C4-2B (cell line): ENCODE results near the gene ZNF592.

ENCODE experiments used
- H3K27ac ChIP-seq: fragments of 450-650 bp; 2 replicates; pipeline ENCODE4 v1.5.1; 2017
- CTCF ChIP-seq: fragments of 450-650 bp; conservative IDR thresholded peaks from 2 replicates; pipeline ENCODE4 v1.5.1; 2017; ENCODE audit warnings: mild to moderate bottlenecking
- ZFX ChIP-seq: fragments of 450-650 bp; IDR thresholded peaks from 2 replicates; pipeline ENCODE4 v1.6.1; 2017

The ZNF592 gene

DNA sequence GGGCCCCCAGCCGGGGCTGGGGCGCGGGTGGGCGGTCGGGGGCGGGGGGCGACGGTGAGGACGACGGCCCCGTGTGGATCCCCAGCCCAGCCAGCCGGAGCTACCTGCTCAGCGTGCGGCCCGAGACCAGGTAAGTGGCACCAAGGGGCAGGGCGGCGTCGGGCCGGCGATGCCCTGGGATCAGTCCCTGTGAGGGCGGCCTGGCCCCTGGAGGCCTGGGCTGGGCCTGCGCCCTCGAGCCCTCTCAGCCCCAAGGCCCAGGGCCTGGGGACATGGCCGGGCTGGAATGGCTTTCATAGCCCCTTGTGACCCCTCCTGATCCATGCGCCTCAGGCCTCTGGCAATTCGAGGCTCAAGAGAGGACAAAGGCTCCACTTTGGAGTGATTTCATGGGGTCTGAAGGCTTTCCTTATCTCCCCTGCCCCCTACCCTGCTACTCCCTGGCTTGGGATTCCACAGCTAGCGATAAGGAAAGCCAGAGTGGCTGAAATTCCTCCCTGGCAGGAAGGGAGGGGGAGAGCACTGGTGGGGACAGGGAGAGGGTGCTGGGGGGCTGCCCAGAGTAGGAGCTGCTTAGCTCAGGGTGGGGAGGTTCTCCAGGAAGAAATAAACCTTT is 69.2 kb downstream of the ZNF592 start:
- H3K27ac ChIP-seq, result peak overlapping the region; percentile 90
- no peak for TF ChIP-seq CTCF
- no peak for TF ChIP-seq ZFX

DNA sequence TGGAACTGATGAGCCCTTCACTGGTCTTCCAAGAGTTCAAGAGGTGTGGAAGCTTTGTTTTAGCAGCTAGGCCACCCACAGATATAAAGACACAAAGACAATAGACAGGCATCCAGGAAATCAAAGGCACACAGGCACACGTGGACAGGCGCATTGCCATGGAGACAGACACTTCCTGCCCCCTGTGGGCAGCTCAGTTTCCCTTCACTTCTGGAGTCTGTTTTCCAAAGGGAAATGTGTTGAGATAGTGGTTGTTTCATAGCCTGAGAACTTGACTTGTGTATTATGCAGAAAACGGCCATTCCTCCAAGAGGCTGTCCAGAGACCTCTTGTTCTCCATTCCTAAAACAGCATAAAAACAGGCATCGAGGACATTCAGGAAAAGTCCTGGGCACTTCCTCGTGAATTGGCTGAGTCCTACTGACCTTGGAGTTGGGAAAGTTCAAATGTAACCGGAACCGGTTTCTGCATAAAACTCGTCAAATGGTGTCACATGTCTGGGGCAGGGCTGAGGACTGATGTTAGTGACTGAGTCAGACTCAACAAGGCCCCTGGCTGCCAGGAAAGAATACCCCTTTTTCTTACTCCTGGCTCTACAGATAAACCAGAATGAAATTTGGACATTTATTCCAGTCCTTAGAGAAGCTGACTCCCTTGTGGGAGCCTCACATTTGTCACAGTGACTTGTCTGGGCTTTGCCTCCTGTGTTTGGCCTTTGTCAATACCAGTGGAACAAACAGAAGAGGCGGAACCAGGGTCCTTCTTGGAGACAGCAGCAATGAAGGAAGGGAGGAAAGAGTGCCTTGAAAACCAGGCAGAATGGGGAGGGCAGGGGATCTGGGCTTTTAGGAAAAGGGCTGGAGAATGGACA is 70.1 kb downstream of the ZNF592 start:
- TF ChIP-seq ZFX (0 out of 2 replicates have a peak, but pooled peaks have one; percentile 8), CTCF (no peak)
- H3K27ac ChIP-seq, result peak overlapping the region; percentile 90

GRCh38 chr15:84819291-84819768 is 70.9 kb downstream of the ZNF592 start:
- TF ChIP-seq ZFX (no peak), CTCF (no peak)
- peak overlapping the region; percentile 90 for H3K27ac ChIP-seq

GRCh38 chr15:84819791-84820190 is 71.4 kb downstream of the ZNF592 start:
- no peak for TF ChIP-seq ZFX
- no peak for TF ChIP-seq CTCF

GRCh38 chr15:84821501-84822021 is 73.2 kb downstream of the ZNF592 start:
- no peak overlapping the region for H3K27ac ChIP-seq

More at GRCh38 chr15:84819791-84820190, 71.4 kb downstream of the ZNF592 start:
- H3K27ac ChIP-seq, result peak overlapping the region; percentile 90

DNA sequence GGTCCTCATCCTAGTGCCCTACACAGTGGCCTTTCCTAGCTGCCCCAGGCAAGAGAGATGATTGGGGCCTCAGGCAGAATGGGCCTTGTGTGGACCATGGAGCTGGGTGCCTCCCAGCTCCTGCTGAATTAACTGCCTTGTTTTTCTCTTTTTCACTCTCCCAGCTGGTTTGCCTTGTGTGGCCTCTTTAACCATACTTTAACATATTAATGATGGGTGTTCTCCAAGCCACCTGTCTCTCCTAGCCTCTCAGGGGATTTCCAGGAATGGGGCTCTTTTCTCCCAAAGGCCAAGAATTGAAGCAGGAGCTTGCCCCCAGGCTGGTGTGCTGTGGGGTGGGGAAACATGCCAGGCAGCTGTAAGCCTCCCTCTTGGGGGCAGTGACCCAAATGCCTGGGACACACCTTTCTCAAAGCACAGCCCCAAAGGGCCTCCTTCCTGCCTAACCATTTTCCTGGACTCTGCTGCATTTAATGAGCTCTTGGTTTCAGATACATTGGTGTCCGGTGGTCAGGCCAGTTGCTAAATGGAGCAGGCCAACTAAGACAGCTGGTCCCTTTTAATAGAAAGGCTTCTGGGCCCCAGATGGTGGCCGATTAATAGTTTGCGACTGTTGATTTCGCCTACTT is 74.4 kb downstream of the ZNF592 start:
- TF ChIP-seq ZFX, result no peak
- TF ChIP-seq CTCF, result no peak
- no peak overlapping the region for H3K27ac ChIP-seq

More at GRCh38 chr15:84821501-84822021, 73.2 kb downstream of the ZNF592 start:
- no peak for TF ChIP-seq CTCF
- no peak for TF ChIP-seq ZFX
